CD14-positive monocyte (primary cell): ENCODE measurements around the gene NPAS3. TPM values are rescaled to one million over a fixed set of nuclear protein-coding genes. Genes with fewer than 3 reads are reported as not detected.

Experiments used
- DNase-seq, 3 donors: peaks; one replicate each; pipeline ENCODE4 v3.0.0-alpha.2; 2011 to 2022
- H2AFZ ChIP-seq: 2 replicates; pipeline ENCODE4 v1.6.0; 2012; ENCODE audit warnings: mild to moderate bottlenecking, low read depth, low read length, inconsistent platforms; ENCODE audit not compliant: insufficient read depth, poor library complexity, severe bottlenecking
- H3K27ac ChIP-seq, 2 donors: 1 replicate in 1 of 2; 2 replicates in 1 of 2; pipeline ENCODE4 v1.5.1; 2012 to 2013; ENCODE audit warnings: low read length in 2 of 2, control low read depth in 1 of 2, inconsistent platforms in 1 of 2, low read depth in 1 of 2, mild to moderate bottlenecking in 1 of 2
- H3K27me3 ChIP-seq, 2 donors: one replicate each; pipeline versions ENCODE4 v1.6.0 to v1.6.1; 2011 to 2013; ENCODE audit warnings: low read length in 2 of 2; ENCODE audit not compliant: control insufficient read depth in 2 of 2, insufficient read depth in 2 of 2
- H3K36me3 ChIP-seq, 2 donors: replicated peaks in 1 of 2; 1 replicate in 1 of 2; 2 replicates in 1 of 2; pipeline versions ENCODE4 v1.5.1 to v1.6.1; 2012 to 2013; ENCODE audit warnings: low read length in 2 of 2, control low read depth in 1 of 2, inconsistent platforms in 1 of 2, mild to moderate bottlenecking in 1 of 2; ENCODE audit not compliant: insufficient read depth in 2 of 2, control insufficient read depth in 1 of 2
- H3K4me1 ChIP-seq, 2 donors: 1 replicate in 1 of 2; 2 replicates in 1 of 2; pipeline versions ENCODE4 v1.5.1 to v1.6.1; 2012 to 2013; ENCODE audit warnings: low read length in 2 of 2, control low read depth in 1 of 2, inconsistent platforms in 1 of 2, mild to moderate bottlenecking in 1 of 2, moderate library complexity in 1 of 2; ENCODE audit not compliant: insufficient read depth in 2 of 2, control insufficient read depth in 1 of 2
- H3K4me2 ChIP-seq: replicated peaks from 2 replicates; pipeline ENCODE3; 2012; ENCODE audit warnings: low read length, moderate library complexity, mild to moderate bottlenecking; ENCODE audit not compliant: poor library complexity, severe bottlenecking; ENCODE audit errors: extremely low read depth
- H3K4me3 ChIP-seq, 3 experiments: fragments of 200-600 bp in 1 of 3; sonication (generic) in 1 of 3; replicated peaks in 1 of 3; 1 replicate in 2 of 3; 2 replicates in 1 of 3; pipeline ENCODE4 v1.5.1; 2011 to 2013; ENCODE audit warnings: low read length in 3 of 3, mild to moderate bottlenecking in 3 of 3, control low read depth in 2 of 3, low read depth in 2 of 3, inconsistent platforms in 1 of 3, moderate library complexity in 1 of 3
- H3K79me2 ChIP-seq: 2 replicates; pipeline ENCODE4 v1.6.0; 2012; ENCODE audit warnings: mild to moderate bottlenecking, control low read depth, inconsistent platforms, low read length, moderate library complexity; ENCODE audit not compliant: insufficient read depth
- H3K9ac ChIP-seq: 2 replicates; pipeline ENCODE4 v1.6.0; 2017; ENCODE audit warnings: low read length, mild to moderate bottlenecking; ENCODE audit not compliant: insufficient read depth, poor library complexity, severe bottlenecking
- H3K9me3 ChIP-seq, 2 donors: replicated peaks in 1 of 2; 1 replicate in 1 of 2; 2 replicates in 1 of 2; pipeline versions ENCODE4 v1.5.1 to v1.6.1; 2012 to 2013; ENCODE audit warnings: low read length in 2 of 2, control low read depth in 1 of 2; ENCODE audit not compliant: control insufficient read depth in 1 of 2, insufficient read depth in 1 of 2
- H4K20me1 ChIP-seq: 2 replicates; pipeline ENCODE4 v1.6.0; 2012; ENCODE audit warnings: mild to moderate bottlenecking, low read length, control low read depth, moderate library complexity; ENCODE audit not compliant: insufficient read depth
- H3K27ac Mint-ChIP-seq, 7 donors: one replicate each; pipeline ENCODE4 v1.8.0; 2020; ENCODE audit warnings: mild to moderate bottlenecking in 7 of 7, mixed read lengths in 7 of 7, moderate library complexity in 6 of 7, inconsistent platforms in 2 of 7
- H3K27me3 Mint-ChIP-seq, 3 donors: one replicate each; pipeline ENCODE4 v1.8.0; 2021 to 2022; ENCODE audit warnings: low read depth in 3 of 3, mild to moderate bottlenecking in 3 of 3, mixed read lengths in 3 of 3, moderate library complexity in 3 of 3, inconsistent platforms in 1 of 3
- H3K36me3 Mint-ChIP-seq, 2 donors: one replicate each; pipeline ENCODE4 v1.8.0; 2020; ENCODE audit warnings: mixed read lengths in 2 of 2, inconsistent platforms in 1 of 2, mild to moderate bottlenecking in 1 of 2
- H3K4me1 Mint-ChIP-seq: one replicate; pipeline ENCODE4 v1.8.0; 2020; ENCODE audit warnings: mild to moderate bottlenecking, mixed read lengths
- H3K4me3 Mint-ChIP-seq, 2 donors: one replicate each; pipeline ENCODE4 v1.8.0; 2020; ENCODE audit warnings: mild to moderate bottlenecking in 2 of 2, mixed read lengths in 2 of 2, moderate library complexity in 1 of 2
- H3K9me3 Mint-ChIP-seq, 7 donors: one replicate each; pipeline ENCODE4 v1.8.0; 2020 to 2022; ENCODE audit warnings: mixed read lengths in 7 of 7, mild to moderate bottlenecking in 6 of 7, moderate library complexity in 6 of 7, inconsistent platforms in 2 of 7
- CTCF ChIP-seq: fragments of 200-600 bp; IDR thresholded peaks from one replicate; pipeline ENCODE4 v1.8.0; 2022; ENCODE audit warnings: antibody characterized with exemption, mild to moderate bottlenecking
- WGBS: methylation state at CpG from one replicate; pipeline ENCODE4 v1.1.5; 2013; ENCODE audit warnings: missing lambda C conversion rate; ENCODE audit not compliant: insufficient coverage; 5-methylcytosine and 5-hydroxymethylcytosine counted together
- intact Hi-C, 2 donors: fragments of 100-400 bp; cut with micrococcal nuclease; formaldehyde crosslinking; loops; one replicate each; pipeline versions ENCODE4 v1.15.0 to v1.15.1; 2023
- polyA plus RNA-seq, 3 donors: library from polyadenylated mRNA; depleted of rRNA in 1 of 3; unstranded in 2 of 3; stranded (reverse) in 1 of 3; fragments of 300-500 nt in 2 of 3; fragments of >200 nt in 1 of 3; fragmentation: Illumina TruSeq in 2 of 3; gene quantifications; 1 replicate in 2 of 3; 2 replicates in 1 of 3; pipeline ENCODE4 v1.2.3, GENCODE V29; 2012 to 2021

The NPAS3 gene
- polyA plus RNA-seq, 3 donors: not detected

DNA sequence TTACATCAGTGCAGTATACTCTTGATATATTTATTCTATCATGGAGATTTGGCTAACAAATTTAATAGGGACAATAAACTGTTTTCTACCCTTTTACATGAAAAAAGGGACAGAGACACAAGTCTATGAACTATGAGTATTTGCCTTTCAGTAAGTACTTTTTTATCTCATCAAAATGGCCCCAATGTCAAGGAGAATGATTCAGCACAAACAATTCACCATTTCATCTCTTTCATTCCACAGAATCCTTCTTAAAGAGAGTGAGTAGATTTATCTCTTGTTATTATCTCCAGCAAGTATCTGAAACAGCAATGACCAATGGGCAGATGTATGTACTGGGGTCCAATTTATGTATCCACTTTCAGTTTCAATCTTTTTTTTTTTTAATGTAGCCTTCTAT, 447.5 kb downstream of the NPAS3 start:
- H3K79me2 ChIP-seq: no peaks in the 10 kb centered on the region
- no peak overlapping the region for H3K9ac ChIP-seq
- Mint-ChIP-seq H3K36me3 (no peaks in the 10 kb centered on the region), H3K27me3 (no peaks in the 10 kb centered on the region), H3K4me1 (no peaks in the 10 kb centered on the region), H3K27ac (no peak overlapping the region), H3K9me3 (peaks cover 0 to 2% (median 0%) of the 10 kb centered on the region in 7 donors), H3K4me3 (no peak overlapping the region)
- H3K4me3 ChIP-seq: no peak overlapping the region
- H3K36me3 ChIP-seq: no peaks in the 10 kb centered on the region
- H3K27ac ChIP-seq: no peak overlapping the region
- intact Hi-C loops: no loop called here
- no peak for DNase-seq
- H3K4me1 ChIP-seq: no peaks in the 10 kb centered on the region
- no peaks in the 10 kb centered on the region for H3K9me3 ChIP-seq
- H3K27me3 ChIP-seq: no peaks in the 10 kb centered on the region
- TF ChIP-seq CTCF: no peak
- H2AFZ ChIP-seq: no peak overlapping the region
- H3K4me2 ChIP-seq: no peak overlapping the region
- no peaks in the 10 kb centered on the region for H4K20me1 ChIP-seq

GRCh38 chr14:33386781-33387180, 448.1 kb downstream of the NPAS3 start:
- Mint-ChIP-seq H3K27ac (no peak overlapping the region), H3K4me1 (no peaks in the 10 kb centered on the region), H3K4me3 (no peak overlapping the region), H3K36me3 (no peaks in the 10 kb centered on the region), H3K27me3 (peaks cover 0 to 3% (median 0%) of the 10 kb centered on the region in 3 donors), H3K9me3 (peaks cover 0 to 2% (median 0%) of the 10 kb centered on the region in 7 donors)
- Histone ChIP-seq H3K4me2 (no peak overlapping the region), H3K9me3 (no peaks in the 10 kb centered on the region), H2AFZ (no peak overlapping the region), H3K27ac (no peak overlapping the region), H3K9ac (no peak overlapping the region), H3K27me3 (no peaks in the 10 kb centered on the region), H3K36me3 (no peaks in the 10 kb centered on the region), H3K4me1 (no peaks in the 10 kb centered on the region), H3K79me2 (no peaks in the 10 kb centered on the region), H3K4me3 (no peak overlapping the region), H4K20me1 (no peaks in the 10 kb centered on the region)
- no peak for TF ChIP-seq CTCF
- no CpG with 5 or more reads among the region's 3 CpGs for WGBS
- no peak for DNase-seq
- intact Hi-C loops: no loop called here
